Measurements from ENCODE around the gene AHNAK2.
"Not testable (repeated sequence)": the region's sequence is repeated elsewhere in the genome, so short reads cannot be mapped to it uniquely, and the experiment has no call there.

The AHNAK2 gene

GRCh38 chr14:104891121-104891551 lies 87.0 kb downstream of the AHNAK2 start:
- Histone ChIP-seq H3K4me3 (ENCODE audit: low read depth in 1 of 5, low read length in 5 of 5) (no peak overlapping the region), H3K9me3 (ENCODE audit: control insufficient read depth in 5 of 5, low read length in 5 of 5) (no peaks in the 10 kb centered on the region), H3K36me3 (ENCODE audit: control insufficient read depth in 5 of 5, insufficient read depth in 5 of 5, low read length in 5 of 5) (peaks cover 0 to 42% (median 32%) of the 10 kb centered on the region in 5 donors), H3K4me1 (ENCODE audit: control insufficient read depth in 5 of 5, insufficient read depth in 5 of 5, low read length in 5 of 5) (peaks cover 0 to 16% (median 10%) of the 10 kb centered on the region in 5 donors), H3K9ac (ENCODE audit: low read length in 5 of 5) (no peak overlapping the region), H3K27ac (ENCODE audit: low read depth, low read length) (no peak overlapping the region), H3K27me3 (ENCODE audit: control insufficient read depth in 5 of 5, insufficient read depth in 4 of 5, low read length in 5 of 5) (no peaks in the 10 kb centered on the region)

- H3K36me3 ChIP-seq (ENCODE audit: control insufficient read depth in 5 of 5, insufficient read depth in 5 of 5, low read length in 5 of 5) = peaks cover 0 to 51% (median 39%) of the 10 kb centered on the region in 5 donors
- H3K27me3 ChIP-seq (ENCODE audit: control insufficient read depth in 5 of 5, insufficient read depth in 4 of 5, low read length in 5 of 5); H3K4me3 ChIP-seq (ENCODE audit: low read depth in 1 of 5, low read length in 5 of 5); H3K9me3 ChIP-seq (ENCODE audit: control insufficient read depth in 5 of 5, low read length in 5 of 5); H3K4me1 ChIP-seq (ENCODE audit: control insufficient read depth in 5 of 5, insufficient read depth in 5 of 5, low read length in 5 of 5); H3K27ac ChIP-seq (ENCODE audit: low read depth, low read length); H3K9ac ChIP-seq (ENCODE audit: low read length in 5 of 5): not testable (repeated sequence)
These were observed 87.9 kb downstream of the AHNAK2 start for GRCh38 chr14:104890292-104890691.

- Histone ChIP-seq H3K4me3 (ENCODE audit: low read depth in 1 of 5, low read length in 5 of 5) (no peak overlapping the region), H3K27me3 (ENCODE audit: control insufficient read depth in 5 of 5, insufficient read depth in 4 of 5, low read length in 5 of 5) (no peaks in the 10 kb centered on the region), H3K4me1 (ENCODE audit: control insufficient read depth in 5 of 5, insufficient read depth in 5 of 5, low read length in 5 of 5) (peaks cover 0 to 4% (median 0%) of the 10 kb centered on the region in 5 donors), H3K9ac (ENCODE audit: low read length in 5 of 5) (no peak overlapping the region), H3K9me3 (ENCODE audit: control insufficient read depth in 5 of 5, low read length in 5 of 5) (no peaks in the 10 kb centered on the region), H3K27ac (ENCODE audit: low read depth, low read length) (no peak overlapping the region), H3K36me3 (ENCODE audit: control insufficient read depth in 5 of 5, insufficient read depth in 5 of 5, low read length in 5 of 5) (peaks cover 0 to 49% (median 39%) of the 10 kb centered on the region in 5 donors)
These were observed 88.8 kb downstream of the AHNAK2 start for GRCh38 chr14:104889375-104889757.

GRCh38 chr14:104888489-104889374 lies 89.4 kb downstream of the AHNAK2 start:
- no peaks in the 10 kb centered on the region for H3K9me3 ChIP-seq (ENCODE audit: control insufficient read depth in 5 of 5, low read length in 5 of 5)
- H3K4me3 ChIP-seq (ENCODE audit: low read depth in 1 of 5, low read length in 5 of 5) = no peak overlapping the region
- H3K4me1 ChIP-seq (ENCODE audit: control insufficient read depth in 5 of 5, insufficient read depth in 5 of 5, low read length in 5 of 5) = no peaks in the 10 kb centered on the region
- no peaks in the 10 kb centered on the region for H3K27me3 ChIP-seq (ENCODE audit: control insufficient read depth in 5 of 5, insufficient read depth in 4 of 5, low read length in 5 of 5)
- H3K36me3 ChIP-seq (ENCODE audit: control insufficient read depth in 5 of 5, insufficient read depth in 5 of 5, low read length in 5 of 5) = peaks cover 0 to 49% (median 38%) of the 10 kb centered on the region in 5 donors
- no peak overlapping the region for H3K9ac ChIP-seq (ENCODE audit: low read length in 5 of 5)
- H3K27ac ChIP-seq (ENCODE audit: low read depth, low read length) = no peak overlapping the region

GRCh38 chr14:104887623-104888488 lies 90.3 kb downstream of the AHNAK2 start:
- Histone ChIP-seq H3K4me3 (ENCODE audit: low read depth in 1 of 5, low read length in 5 of 5) (no peak overlapping the region), H3K36me3 (ENCODE audit: control insufficient read depth in 5 of 5, insufficient read depth in 5 of 5, low read length in 5 of 5) (peaks cover 0 to 57% (median 44%) of the 10 kb centered on the region in 5 donors), H3K4me1 (ENCODE audit: control insufficient read depth in 5 of 5, insufficient read depth in 5 of 5, low read length in 5 of 5) (no peaks in the 10 kb centered on the region), H3K9ac (ENCODE audit: low read length in 5 of 5) (no peak overlapping the region), H3K9me3 (ENCODE audit: control insufficient read depth in 5 of 5, low read length in 5 of 5) (no peaks in the 10 kb centered on the region), H3K27me3 (ENCODE audit: control insufficient read depth in 5 of 5, insufficient read depth in 4 of 5, low read length in 5 of 5) (no peaks in the 10 kb centered on the region), H3K27ac (ENCODE audit: low read depth, low read length) (no peak overlapping the region)
